ENCODE measurements around the gene TFF3.

The TFF3 gene, protein sequence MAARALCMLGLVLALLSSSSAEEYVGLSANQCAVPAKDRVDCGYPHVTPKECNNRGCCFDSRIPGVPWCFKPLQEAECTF

DNA sequence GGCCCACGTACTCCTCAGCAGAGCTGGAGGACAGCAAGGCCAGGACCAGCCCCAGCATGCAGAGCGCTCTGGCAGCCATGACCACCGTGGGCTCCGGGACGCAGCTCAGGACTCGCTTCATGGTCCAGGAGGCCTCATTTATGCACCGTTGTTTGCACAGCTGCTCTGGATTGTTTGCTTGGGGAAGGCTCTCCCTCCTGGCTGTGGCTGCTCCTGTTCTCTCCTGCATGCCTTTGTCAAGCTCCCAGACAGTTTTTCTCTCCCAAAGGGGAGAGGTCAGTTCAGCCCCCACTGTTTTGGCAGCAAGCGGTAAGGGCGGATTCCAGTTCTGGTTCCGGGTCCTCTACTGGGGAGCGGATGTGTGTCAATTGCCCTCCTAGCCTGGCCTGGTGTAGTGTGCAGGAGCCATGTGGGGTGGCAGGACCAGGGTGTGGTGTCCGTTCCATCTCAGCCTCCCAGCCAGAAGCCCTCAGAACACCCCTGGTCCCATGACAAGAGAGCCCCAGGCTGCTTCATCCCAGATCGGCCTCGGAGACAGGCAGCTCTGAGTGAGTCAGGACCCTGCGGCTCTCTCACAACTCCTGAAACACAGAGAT, at the start of gene TFF3:
Gene TFF3 (minus strand): TSS at position 114 of the 596 bp plus-strand sequence. CDS start 35 bp downstream, at position 79.
- H3K9me3 Mint-ChIP-seq: no peaks in the 10 kb centered on the region
- no peak within 1 kb of the TSS for H3K27ac Mint-ChIP-seq
- peak; percentile 15 for DNase-seq
- H3K36me3 Mint-ChIP-seq (ENCODE audit: low read depth): no peaks in the 10 kb centered on the region
- peaks cover 5% of the 10 kb centered on the region for H3K4me1 Mint-ChIP-seq (ENCODE audit: low read depth)
- no peak within 1 kb of the TSS for H3K4me3 Mint-ChIP-seq
- H3K27me3 Mint-ChIP-seq: no peaks in the 10 kb centered on the region

DNA sequence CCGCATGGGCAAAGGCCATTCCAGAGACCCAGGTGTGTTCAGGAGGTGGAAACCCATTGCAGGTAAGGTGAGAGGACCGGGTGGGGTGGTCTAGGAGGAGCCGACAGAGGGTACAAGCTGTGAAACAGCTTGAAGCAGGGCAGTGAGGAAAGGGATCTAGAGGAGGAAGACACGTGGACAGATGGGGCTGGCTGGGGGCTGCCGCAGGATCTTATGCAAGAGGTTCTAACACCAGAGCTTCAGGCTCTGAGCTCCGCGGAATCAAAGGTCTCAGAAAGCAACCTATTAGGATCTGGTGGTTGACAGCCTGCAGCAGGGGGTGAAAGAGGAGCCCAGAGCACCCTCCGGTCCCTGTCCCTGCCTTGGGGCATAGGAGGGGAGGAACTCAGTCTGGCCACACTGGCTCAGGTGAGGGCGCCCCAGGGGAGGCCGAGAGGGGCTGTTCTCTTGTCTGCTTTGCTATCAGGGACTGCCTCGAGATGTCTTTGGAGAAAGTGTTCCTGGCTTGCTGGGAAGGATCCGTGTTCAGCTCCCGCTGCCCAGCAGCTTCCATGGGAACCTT, 49.2 kb upstream of the TFF3 start:
- DNase-seq: no peak
- H3K27ac Mint-ChIP-seq: no peak overlapping the region
- no peaks in the 10 kb centered on the region for H3K36me3 Mint-ChIP-seq (ENCODE audit: low read depth)
- H3K27me3 Mint-ChIP-seq: no peaks in the 10 kb centered on the region
- no peak overlapping the region for H3K4me3 Mint-ChIP-seq
- peaks cover 16% of the 10 kb centered on the region for H3K4me1 Mint-ChIP-seq (ENCODE audit: low read depth)
- H3K9me3 Mint-ChIP-seq: no peaks in the 10 kb centered on the region

DNA sequence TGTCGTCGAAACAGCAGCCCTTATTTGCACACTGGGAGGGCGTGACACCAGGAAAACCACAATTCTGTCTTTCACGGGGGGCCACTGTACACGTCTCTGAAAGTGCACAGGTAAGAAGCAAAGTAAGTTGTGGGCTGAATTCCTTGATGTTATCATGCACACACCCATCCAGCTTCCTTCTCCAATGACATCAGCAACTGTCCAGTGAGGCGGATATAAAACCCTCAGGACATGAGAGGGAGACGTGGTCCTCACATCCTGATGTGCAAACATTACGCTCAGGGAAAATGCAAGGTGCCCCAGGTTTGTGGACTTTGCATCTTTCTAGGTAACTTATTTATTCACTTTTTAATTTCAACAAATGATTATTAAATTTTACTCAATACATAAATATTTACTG, 48.1 kb upstream of the TFF3 start:
- H3K4me3 Mint-ChIP-seq: no peak overlapping the region
- peaks cover 13% of the 10 kb centered on the region for H3K4me1 Mint-ChIP-seq (ENCODE audit: low read depth)
- H3K36me3 Mint-ChIP-seq (ENCODE audit: low read depth): no peaks in the 10 kb centered on the region
- no peaks in the 10 kb centered on the region for H3K27me3 Mint-ChIP-seq
- no peak for DNase-seq
- no peaks in the 10 kb centered on the region for H3K9me3 Mint-ChIP-seq
- no peak overlapping the region for H3K27ac Mint-ChIP-seq

DNA sequence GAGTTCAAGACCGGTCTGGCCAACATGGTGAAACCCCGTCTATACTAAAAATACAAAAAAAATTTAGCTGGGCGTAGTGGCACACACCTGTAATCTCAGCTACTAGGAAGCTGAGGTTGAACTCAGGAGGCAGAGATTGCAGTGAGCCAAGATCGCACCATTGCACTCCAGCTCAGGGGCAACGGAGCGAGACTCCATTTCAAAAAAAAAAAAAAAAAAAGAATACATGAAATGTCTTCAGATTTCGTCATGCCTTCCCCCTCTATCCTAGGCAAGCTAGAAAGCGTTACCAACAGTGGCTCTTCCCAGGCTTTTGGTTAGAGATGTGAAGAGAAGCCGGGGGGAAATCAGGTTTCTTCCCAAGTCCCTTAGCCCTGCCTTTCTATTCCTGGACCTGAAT, 47.5 kb upstream of the TFF3 start:
- no peak overlapping the region for H3K4me3 Mint-ChIP-seq
- H3K36me3 Mint-ChIP-seq (ENCODE audit: low read depth): no peaks in the 10 kb centered on the region
- peaks cover 8% of the 10 kb centered on the region for H3K4me1 Mint-ChIP-seq (ENCODE audit: low read depth)
- no peak overlapping the region for H3K27ac Mint-ChIP-seq
- no peak for DNase-seq
- H3K9me3 Mint-ChIP-seq: no peaks in the 10 kb centered on the region
- no peaks in the 10 kb centered on the region for H3K27me3 Mint-ChIP-seq

DNA sequence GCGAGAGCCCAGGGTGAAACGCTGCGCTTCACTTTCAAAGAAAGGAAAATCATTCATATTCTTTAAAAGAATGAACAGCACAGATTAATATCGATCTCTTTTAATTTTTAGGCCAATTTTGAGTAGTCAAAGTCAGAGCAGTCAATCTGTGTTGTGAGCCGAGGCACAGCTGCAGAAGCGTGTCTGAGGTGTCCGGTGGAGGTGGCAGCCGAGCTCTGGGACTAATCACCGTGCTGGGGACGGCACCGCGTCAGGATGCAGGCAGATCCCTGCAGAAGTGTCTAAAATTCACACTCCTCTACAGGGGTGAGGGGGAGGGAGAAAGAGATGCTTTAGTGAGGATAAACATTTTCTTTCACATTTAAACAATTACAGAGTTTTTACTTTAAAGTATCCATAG, 47.0 kb upstream of the TFF3 start:
- H3K27ac Mint-ChIP-seq: no peak overlapping the region
- no peak for DNase-seq
- no peaks in the 10 kb centered on the region for H3K36me3 Mint-ChIP-seq (ENCODE audit: low read depth)
- no peaks in the 10 kb centered on the region for H3K9me3 Mint-ChIP-seq
- no peaks in the 10 kb centered on the region for H3K27me3 Mint-ChIP-seq
- no peak overlapping the region for H3K4me3 Mint-ChIP-seq
- H3K4me1 Mint-ChIP-seq (ENCODE audit: low read depth): peaks cover 8% of the 10 kb centered on the region

DNA sequence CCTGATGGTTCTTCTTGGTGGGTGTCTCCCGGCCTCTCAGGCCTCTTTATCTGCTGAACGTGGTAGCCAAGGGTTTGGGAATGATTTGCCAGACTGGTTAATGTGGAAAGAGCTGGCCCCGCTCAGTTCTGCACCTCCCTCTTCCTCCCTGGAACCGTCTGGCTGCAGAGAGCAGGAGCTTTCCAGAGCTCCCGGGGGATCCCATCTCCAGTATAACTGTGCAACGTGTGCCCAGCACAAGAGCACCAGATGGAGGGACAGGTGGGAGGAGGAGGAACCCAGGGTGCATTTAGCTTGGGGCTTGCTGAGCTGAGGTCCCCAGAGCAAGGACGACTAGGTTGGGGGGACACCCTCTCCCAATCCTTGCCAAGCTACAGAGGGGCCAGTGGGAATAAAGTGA, 46.1 kb upstream of the TFF3 start:
- no peaks in the 10 kb centered on the region for H3K27me3 Mint-ChIP-seq
- no peaks in the 10 kb centered on the region for H3K36me3 Mint-ChIP-seq (ENCODE audit: low read depth)
- DNase-seq: no peak
- peaks cover 8% of the 10 kb centered on the region for H3K4me1 Mint-ChIP-seq (ENCODE audit: low read depth)
- H3K9me3 Mint-ChIP-seq: no peaks in the 10 kb centered on the region
- H3K4me3 Mint-ChIP-seq: no peak overlapping the region
- H3K27ac Mint-ChIP-seq: no peak overlapping the region

DNA sequence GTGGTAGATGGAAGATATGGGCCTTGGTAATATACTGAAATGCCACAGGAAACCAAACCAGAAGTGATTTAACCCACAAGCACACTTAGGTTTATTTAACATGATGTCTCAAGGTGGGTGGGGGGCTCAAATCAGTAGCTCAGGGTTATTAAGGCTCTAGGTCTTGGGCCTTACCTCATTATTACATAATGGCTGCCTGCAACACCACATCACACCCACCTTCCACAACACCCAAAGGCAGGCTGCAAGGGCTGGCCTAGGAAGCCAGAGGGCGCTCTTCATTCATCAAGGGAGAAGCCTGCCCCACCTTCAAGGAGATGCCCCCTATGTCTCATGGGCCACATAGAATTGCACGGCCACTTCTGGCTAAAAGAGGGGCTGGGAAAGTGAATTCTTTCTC, 45.1 kb upstream of the TFF3 start:
- Mint-ChIP-seq H3K9me3 (peaks cover 5% of the 10 kb centered on the region), H3K4me1 (ENCODE audit: low read depth) (peaks cover 8% of the 10 kb centered on the region), H3K27me3 (no peaks in the 10 kb centered on the region), H3K27ac (no peak overlapping the region), H3K36me3 (ENCODE audit: low read depth) (no peaks in the 10 kb centered on the region), H3K4me3 (no peak overlapping the region)
- no peak for DNase-seq

DNA sequence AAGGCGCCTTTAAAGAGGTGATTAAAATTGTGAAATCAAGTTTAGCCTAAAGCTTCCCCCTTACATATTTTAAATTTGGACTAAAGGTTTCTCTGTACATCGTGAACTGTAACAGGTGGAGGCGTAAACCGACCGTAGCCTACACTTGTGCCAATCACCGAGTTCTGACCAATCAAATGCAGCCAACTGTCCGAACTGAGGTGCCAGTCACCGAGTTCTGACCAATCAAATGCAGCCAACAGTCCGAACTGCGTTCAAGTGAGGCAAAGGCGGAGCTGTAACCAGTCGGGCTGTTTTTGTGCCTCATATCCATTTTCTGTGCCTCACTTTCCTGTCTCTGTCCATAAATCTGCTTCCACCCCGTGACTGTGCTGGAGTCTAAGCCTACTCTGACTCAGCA, 43.7 kb upstream of the TFF3 start:
- Mint-ChIP-seq H3K27ac (no peak overlapping the region), H3K36me3 (ENCODE audit: low read depth) (no peaks in the 10 kb centered on the region), H3K27me3 (no peaks in the 10 kb centered on the region), H3K4me1 (ENCODE audit: low read depth) (peaks cover 5% of the 10 kb centered on the region), H3K9me3 (peaks cover 5% of the 10 kb centered on the region), H3K4me3 (no peak overlapping the region)
- DNase-seq: no peak

DNA sequence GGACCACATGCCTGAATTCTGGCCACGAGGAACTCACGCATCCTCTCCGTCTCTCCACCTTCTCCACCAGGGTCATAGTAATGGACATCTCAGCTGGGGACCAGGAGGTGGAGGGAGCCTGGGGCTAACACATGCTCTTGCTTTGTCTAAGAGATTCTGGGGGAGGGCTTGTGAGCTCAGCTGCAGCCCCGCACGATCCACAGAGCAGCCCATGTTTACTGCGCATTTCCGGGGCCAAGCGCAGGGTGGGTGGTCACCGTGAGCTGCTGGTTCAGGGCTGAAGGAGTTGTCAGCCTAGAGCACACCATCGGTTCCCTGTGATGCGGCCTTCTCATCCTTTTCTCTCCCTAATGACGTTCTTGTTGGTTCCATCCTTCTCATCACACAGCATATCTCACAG, 43.1 kb upstream of the TFF3 start:
- no peaks in the 10 kb centered on the region for H3K27me3 Mint-ChIP-seq
- no peaks in the 10 kb centered on the region for H3K36me3 Mint-ChIP-seq (ENCODE audit: low read depth)
- H3K4me1 Mint-ChIP-seq (ENCODE audit: low read depth): peaks cover 4% of the 10 kb centered on the region
- peaks cover 5% of the 10 kb centered on the region for H3K9me3 Mint-ChIP-seq
- no peak overlapping the region for H3K27ac Mint-ChIP-seq
- DNase-seq: no peak
- no peak overlapping the region for H3K4me3 Mint-ChIP-seq

DNA sequence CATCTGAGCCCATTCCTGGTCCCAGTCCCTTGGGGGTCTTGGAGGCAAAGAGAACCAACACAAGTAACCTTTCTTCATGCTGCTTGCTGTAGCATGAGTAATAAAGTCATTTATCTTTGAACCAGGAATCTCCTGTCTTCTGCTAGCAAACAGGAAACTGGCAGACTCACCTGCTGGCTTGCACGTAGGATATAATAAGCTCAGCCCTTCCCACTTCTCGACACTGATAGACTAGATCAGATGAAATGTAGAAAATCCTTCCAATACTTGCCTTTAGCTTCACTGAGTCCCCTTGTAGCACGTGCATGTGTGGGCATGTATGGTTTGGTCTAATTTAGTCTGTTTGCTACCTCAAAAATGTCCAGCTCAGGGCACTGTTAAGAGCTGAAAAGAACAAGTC, 42.1 kb upstream of the TFF3 start:
- no peaks in the 10 kb centered on the region for H3K36me3 Mint-ChIP-seq (ENCODE audit: low read depth)
- no peaks in the 10 kb centered on the region for H3K4me1 Mint-ChIP-seq (ENCODE audit: low read depth)
- H3K27ac Mint-ChIP-seq: no peak overlapping the region
- peaks cover 5% of the 10 kb centered on the region for H3K9me3 Mint-ChIP-seq
- no peak overlapping the region for H3K4me3 Mint-ChIP-seq
- no peak for DNase-seq
- H3K27me3 Mint-ChIP-seq: no peaks in the 10 kb centered on the region

DNA sequence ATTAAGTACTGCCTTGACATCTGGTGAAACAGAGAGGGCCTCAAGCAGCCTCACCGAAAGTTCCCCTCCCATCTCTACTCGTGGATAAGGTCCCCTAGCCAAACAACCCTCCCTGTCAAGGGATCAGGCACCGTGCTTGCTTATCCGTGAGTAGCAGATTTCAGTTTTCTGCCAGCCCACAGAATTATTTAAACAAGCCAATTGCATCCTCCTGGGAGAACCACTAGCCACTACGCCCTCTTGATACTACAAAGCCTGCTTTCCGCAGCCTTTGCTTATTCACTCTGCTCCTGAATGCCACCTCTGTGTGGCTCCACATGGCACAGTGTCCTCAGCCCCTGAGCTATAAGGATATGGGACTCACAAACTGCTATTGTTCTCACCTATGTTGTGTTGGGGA, 41.4 kb upstream of the TFF3 start:
- no peaks in the 10 kb centered on the region for H3K4me1 Mint-ChIP-seq (ENCODE audit: low read depth)
- H3K27me3 Mint-ChIP-seq: no peaks in the 10 kb centered on the region
- peaks cover 5% of the 10 kb centered on the region for H3K9me3 Mint-ChIP-seq
- H3K36me3 Mint-ChIP-seq (ENCODE audit: low read depth): no peaks in the 10 kb centered on the region
- H3K27ac Mint-ChIP-seq: no peak overlapping the region
- no peak overlapping the region for H3K4me3 Mint-ChIP-seq
- no peak for DNase-seq

DNA sequence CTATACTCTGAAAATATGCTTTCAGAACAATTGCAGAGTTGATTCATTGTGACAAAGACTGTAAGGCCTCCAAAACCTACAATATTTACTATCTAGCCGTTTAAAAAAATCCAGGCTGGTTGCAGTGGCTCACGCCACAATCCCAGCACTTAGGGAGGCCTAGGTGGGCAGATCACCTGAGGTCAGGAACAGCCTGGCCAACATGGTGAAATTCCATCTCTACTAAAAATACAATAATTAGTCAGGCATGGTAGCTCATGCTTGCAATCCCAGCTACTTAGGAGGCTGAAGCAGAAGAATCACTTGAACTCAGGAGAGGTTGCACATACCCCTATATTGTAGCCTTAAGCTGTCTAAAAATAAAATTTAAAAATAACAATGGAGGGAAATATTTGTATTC, 40.8 kb upstream of the TFF3 start:
- Mint-ChIP-seq H3K4me3 (no peak overlapping the region), H3K36me3 (ENCODE audit: low read depth) (no peaks in the 10 kb centered on the region), H3K9me3 (peaks cover 5% of the 10 kb centered on the region), H3K27me3 (no peaks in the 10 kb centered on the region), H3K27ac (no peak overlapping the region), H3K4me1 (ENCODE audit: low read depth) (no peaks in the 10 kb centered on the region)
- no peak for DNase-seq

DNA sequence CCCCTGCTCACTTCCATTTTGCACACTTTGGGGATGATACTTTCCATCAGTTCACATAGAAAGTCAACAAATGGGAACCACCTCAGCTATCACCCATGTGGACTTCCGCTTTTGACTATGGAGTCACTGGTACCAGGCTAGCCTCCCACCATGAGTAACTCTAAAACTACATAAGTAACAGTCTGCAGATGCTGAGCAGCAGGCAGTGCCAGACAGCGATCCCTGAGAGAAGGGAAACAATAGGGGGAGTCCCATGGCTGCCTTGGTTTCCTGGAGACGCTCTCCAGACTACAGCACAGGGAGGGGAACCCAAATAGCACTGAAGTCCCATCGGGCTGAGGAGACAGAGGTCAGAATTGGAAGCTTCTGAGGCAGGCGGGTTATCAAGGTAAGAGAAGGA, 38.4 kb upstream of the TFF3 start:
- H3K4me3 Mint-ChIP-seq: no peak overlapping the region
- no peak for DNase-seq
- H3K4me1 Mint-ChIP-seq (ENCODE audit: low read depth): no peaks in the 10 kb centered on the region
- peaks cover 5% of the 10 kb centered on the region for H3K9me3 Mint-ChIP-seq
- H3K27ac Mint-ChIP-seq: no peak overlapping the region
- no peaks in the 10 kb centered on the region for H3K36me3 Mint-ChIP-seq (ENCODE audit: low read depth)
- no peaks in the 10 kb centered on the region for H3K27me3 Mint-ChIP-seq

DNA sequence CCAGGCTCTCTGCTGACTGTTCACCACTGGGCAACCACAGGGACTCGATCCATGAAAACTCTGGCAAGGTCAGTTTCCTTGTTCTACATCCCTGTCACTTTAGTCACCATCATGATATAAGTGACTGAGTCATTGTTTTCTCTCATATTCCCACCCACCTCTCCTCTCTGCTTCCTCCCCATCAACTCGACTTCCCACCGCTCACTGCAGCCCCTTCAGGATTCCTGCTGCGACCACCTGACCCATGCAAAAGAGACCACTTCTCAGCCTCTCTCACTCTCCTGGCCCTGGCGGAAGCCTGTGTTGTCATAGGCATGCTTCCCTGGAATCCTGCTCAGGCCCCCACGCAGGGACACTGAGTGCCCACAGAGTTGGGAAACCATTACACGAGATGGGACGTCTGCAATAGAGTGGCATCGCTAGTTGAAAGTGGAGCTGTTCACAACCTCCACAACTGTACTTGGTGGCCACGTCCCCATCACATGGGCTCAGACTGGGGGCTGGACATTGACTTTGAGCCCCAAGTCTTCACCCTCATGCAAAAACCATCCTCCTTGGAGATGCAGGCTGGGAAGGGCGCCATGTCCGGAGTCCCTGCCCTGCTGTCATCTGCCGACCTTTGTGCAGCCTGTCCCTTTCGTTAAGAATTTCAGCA, 37.4 kb upstream of the TFF3 start:
- Mint-ChIP-seq H3K36me3 (ENCODE audit: low read depth) (no peaks in the 10 kb centered on the region), H3K27ac (no peak overlapping the region), H3K4me3 (no peak overlapping the region), H3K27me3 (no peaks in the 10 kb centered on the region), H3K4me1 (ENCODE audit: low read depth) (no peaks in the 10 kb centered on the region), H3K9me3 (peaks cover 5% of the 10 kb centered on the region)
- DNase-seq: no peak

DNA sequence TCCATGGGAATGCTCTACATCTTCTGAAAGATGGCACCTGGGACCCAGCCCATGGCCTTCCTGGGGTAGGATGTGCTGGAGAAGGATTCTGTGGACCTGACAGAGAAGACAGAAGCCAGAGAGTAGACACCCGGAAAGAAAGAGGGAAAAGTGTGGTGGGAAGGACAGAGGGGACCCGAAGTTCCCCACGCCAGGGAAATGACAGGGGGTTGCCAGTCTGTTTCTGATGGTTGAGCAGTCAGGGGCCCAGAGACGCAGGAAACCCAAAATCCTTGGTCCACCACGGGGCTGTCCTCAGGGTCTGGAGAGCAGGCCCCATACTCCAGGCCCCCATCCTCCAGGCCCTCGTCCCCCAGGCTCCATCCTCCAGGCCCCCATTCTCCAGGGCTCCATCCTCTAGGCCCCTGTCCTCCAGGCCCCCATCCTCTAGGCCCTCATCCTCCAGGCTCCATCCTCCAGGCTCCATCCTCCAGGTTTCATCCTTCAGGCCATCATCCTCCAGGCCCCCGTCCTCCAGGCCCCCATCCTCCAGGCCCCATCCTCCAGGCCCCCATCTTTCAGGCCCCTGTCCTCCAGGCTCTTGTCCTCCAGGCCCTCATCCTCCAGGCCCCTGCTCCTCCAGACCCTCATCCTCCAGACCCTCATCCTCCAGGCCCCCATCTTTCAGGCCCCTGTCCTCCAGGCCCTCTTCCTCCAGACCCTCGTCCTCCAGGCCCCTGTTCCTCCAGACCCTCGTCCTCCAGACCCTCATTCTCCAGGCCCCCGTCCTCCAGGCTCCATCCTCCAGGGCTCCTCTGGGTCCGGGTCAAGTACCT, 36.6 kb upstream of the TFF3 start:
- H3K27ac Mint-ChIP-seq: no peak overlapping the region
- DNase-seq: no peak
- H3K4me1 Mint-ChIP-seq (ENCODE audit: low read depth): no peaks in the 10 kb centered on the region
- H3K4me3 Mint-ChIP-seq: no peak overlapping the region
- no peaks in the 10 kb centered on the region for H3K36me3 Mint-ChIP-seq (ENCODE audit: low read depth)
- H3K27me3 Mint-ChIP-seq: no peaks in the 10 kb centered on the region
- peaks cover 5% of the 10 kb centered on the region for H3K9me3 Mint-ChIP-seq

Measured in activated T-cell treated with anti-CD3 and anti-CD28 coated beads, Interleukin-2, amount 50 U/mL, for 24 hours (primary cell).